ENCODE measurements around the gene OR51V1. TPM values are rescaled to one million over a fixed set of nuclear protein-coding genes. Genes with fewer than 3 reads are reported as not detected.

The OR51V1 gene
- total and polyA plus RNA-seq, 2 of the 4 experiments (the other 2 are of a cell fraction), result not detected

DNA sequence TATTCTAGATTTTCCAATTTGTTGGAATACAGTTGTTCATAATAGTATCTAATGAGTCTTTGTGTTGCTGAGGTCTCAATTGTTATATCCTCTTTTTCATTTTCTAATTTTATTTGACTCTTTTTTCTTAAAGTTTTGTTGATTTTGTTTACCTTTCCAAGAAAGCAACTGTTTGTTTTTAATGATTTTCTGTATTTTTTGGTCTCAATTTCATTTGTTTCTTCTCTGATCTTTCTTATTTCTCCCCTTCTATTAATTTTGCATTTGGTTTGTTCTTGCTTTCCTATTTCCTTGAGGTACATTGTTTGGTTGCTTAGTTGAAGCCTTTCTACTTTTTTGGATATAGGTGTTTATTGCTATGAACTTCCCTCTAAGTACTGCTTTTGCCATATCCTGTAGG is 40.7 kb downstream of the OR51V1 start:
- no peak for TF ChIP-seq CTCF (conservative IDR thresholded peaks at IDR 0.05; ENCODE audit: low read depth, low read length)
- TF ChIP-seq BHLHE40 (IDR thresholded peaks at IDR 0.05; ENCODE audit: low read depth, low read length), result no peak
- TF ChIP-seq CHD1 (IDR thresholded peaks at IDR 0.05; ENCODE audit: low read depth, low read length), result no peak
- no peak for TF ChIP-seq RAD21 (IDR thresholded peaks at IDR 0.05; ENCODE audit: low read length)
- no peak for TF ChIP-seq MXI1 (IDR thresholded peaks at IDR 0.05; ENCODE audit: borderline replicate concordance, low read depth, low read length)
- no peak for TF ChIP-seq RFX5 (IDR thresholded peaks at IDR 0.05; ENCODE audit: low read depth, low read length)
- no peak for TF ChIP-seq RCOR1 (IDR thresholded peaks at IDR 0.05; ENCODE audit: insufficient replicate concordance, low read length)
- TF ChIP-seq MAZ (IDR thresholded peaks at IDR 0.05; ENCODE audit: borderline replicate concordance, low read depth, low read length), result no peak
- Histone ChIP-seq H3K4me1 (ENCODE audit: control insufficient read depth, insufficient read depth, low read length) (no peaks in the 10 kb centered on the region), H3K27me3 (ENCODE audit: control insufficient read depth, insufficient read depth, low read length) (no peaks in the 10 kb centered on the region; the same call in 1 of the 2 replicates), H3K27ac (ENCODE audit: insufficient read depth, low read length) (no peak overlapping the region), H3K9me1 (ENCODE audit: insufficient read depth, low read length) (no peaks in the 10 kb centered on the region), H2BK20ac (ENCODE audit: low read depth, low read length) (no peak overlapping the region), H3K14ac (replicated peaks; ENCODE audit: low read depth, low read length) (no peak overlapping the region), H3K9ac (ENCODE audit: low read depth, low read length) (no peak overlapping the region), H3K23ac (ENCODE audit: low read depth, low read length) (no peak overlapping the region), H2AK9ac (replicated peaks; ENCODE audit: low read depth, low read length, poor library complexity) (no peak overlapping the region), H3K4me2 (ENCODE audit: low read depth, low read length) (no peak overlapping the region), H2AK5ac (ENCODE audit: low read depth, low read length) (no peak overlapping the region), H3K9me3 (ENCODE audit: control insufficient read depth, insufficient read depth, low read length) (no peaks in the 10 kb centered on the region), H3K56ac (ENCODE audit: extremely low read depth, insufficient read depth, low read length) (no peak overlapping the region), H2BK120ac (ENCODE audit: low read depth, low read length) (no peak overlapping the region), H4K91ac (ENCODE audit: insufficient read depth, low read depth, low read length) (no peak overlapping the region), H3K4me3 (ENCODE audit: insufficient read depth, low read depth, low read length) (no peak overlapping the region), H3K18ac (ENCODE audit: low read depth, low read length) (no peak overlapping the region), H2BK15ac (ENCODE audit: low read depth, low read length) (no peak overlapping the region), H3K36me3 (ENCODE audit: control insufficient read depth, insufficient read depth, low read length) (no peaks in the 10 kb centered on the region), H4K5ac (ENCODE audit: low read depth, low read length) (no peak overlapping the region), H4K8ac (ENCODE audit: low read depth in 2 of 2, low read length in 2 of 2) (no peak overlapping the region), H3K79me1 (ENCODE audit: low read depth in 1 of 2, low read length in 2 of 2) (no peaks in the 10 kb centered on the region), H4K20me1 (ENCODE audit: insufficient read depth, low read length) (no peaks in the 10 kb centered on the region), H2BK5ac (ENCODE audit: low read depth, low read length, poor library complexity, severe bottlenecking) (no peak overlapping the region), H2AFZ (replicated peaks; ENCODE audit: low read length, poor library complexity) (no peak overlapping the region), H3K4ac (ENCODE audit: low read depth, low read length) (no peak overlapping the region)
- intact Hi-C loops (cut with micrococcal nuclease), result no loop called here
- ATAC-seq (ENCODE audit: low read depth) (no peak), DNase-seq (no peak)
- in situ Hi-C loops (cut with MboI; ENCODE audit: low sequenced_read_pairs), result no loop called here
- ChIA-PET POLR2A (ENCODE audit: unreplicated experiment) (no interaction called here), CTCF (no interaction called here)
- no TSS peak for BruUV-seq (replicated peaks)
- dilution Hi-C loops (cut with HindIII; ENCODE audit: low sequenced_read_pairs, unreplicated experiment), result no loop called here

Data from IMR-90 (cell line).